GM15510 (cell line): ENCODE measurements around the gene RPS29.

Experiments
- POLR2A ChIP-seq: IDR thresholded peaks from 3 replicates; pipeline ENCODE4 v1.6.1; 2011; ENCODE audit warnings: borderline replicate concordance; ENCODE audit not compliant: insufficient read length; ENCODE audit errors: extremely low read depth

Gene RPS29

GRCh38 chr14:49614196-49614595 is 28.0 kb upstream of the RPS29 start:
- no peak for TF ChIP-seq POLR2A

GRCh38 chr14:49612671-49613070 is 26.5 kb upstream of the RPS29 start:
- no peak for TF ChIP-seq POLR2A

GRCh38 chr14:49612251-49612650 is 26.1 kb upstream of the RPS29 start:
- TF ChIP-seq POLR2A = no peak

- no peak for TF ChIP-seq POLR2A
Measured at GRCh38 chr14:49607583-49607982, 21.4 kb upstream of the RPS29 start.

GRCh38 chr14:49598485-49599300 is 12.5 kb upstream of the RPS29 start, which contains the start of gene LRR1:
TSS of gene LRR1 (plus strand) at chr14:49598940. CDS start at chr14:49599021, 81 bp downstream.
- peak; percentile 85 for TF ChIP-seq POLR2A

- no peak for TF ChIP-seq POLR2A
Measured at GRCh38 chr14:49598189-49598484, 12.0 kb upstream of the RPS29 start.

GRCh38 chr14:49594347-49595091 is 8.3 kb upstream of the RPS29 start:
- no peak for TF ChIP-seq POLR2A

GRCh38 chr14:49593016-49593415 is 6.8 kb upstream of the RPS29 start:
- TF ChIP-seq POLR2A = no peak

GRCh38 chr14:49589387-49589786 is 3.2 kb upstream of the RPS29 start:
- no peak for TF ChIP-seq POLR2A

GRCh38 chr14:49586673-49587460 is 687 bp upstream of the RPS29 start:
- no peak for TF ChIP-seq POLR2A

- no peak for TF ChIP-seq POLR2A
Measured at GRCh38 chr14:49584058-49584457, 2.1 kb downstream of the RPS29 start.

GRCh38 chr14:49583629-49584028 is 2.6 kb downstream of the RPS29 start:
- TF ChIP-seq POLR2A = no peak

GRCh38 chr14:49582113-49582977 is 3.8 kb downstream of the RPS29 start:
- TF ChIP-seq POLR2A = peak; percentile 28
